Fibroblast of lung (primary cell): ENCODE measurements around the gene TTF2.
A peak's percentile ranks its signal among the peaks of the same experiment; 100 is the strongest.

Experiments
- EZH2 ChIP-seq: IDR thresholded peaks from 2 replicates; pipeline ENCODE4 v1.5.1; 2012; ENCODE audit warnings: low read length, control low read depth, mild to moderate bottlenecking; ENCODE audit errors: missing control alignments
- TF ChIP-seq, protein P1 (sequence below), 2 donors: IDR thresholded peaks in 1 of 2; conservative IDR thresholded peaks in 1 of 2; 1 replicate in 1 of 2; 2 replicates in 1 of 2; pipeline ENCODE4 v1.5.1; 2011 to 2012; ENCODE audit warnings: low read length in 2 of 2, control low read depth in 1 of 2, inconsistent platforms in 1 of 2, low read depth in 1 of 2, mild to moderate bottlenecking in 1 of 2

DNA sequence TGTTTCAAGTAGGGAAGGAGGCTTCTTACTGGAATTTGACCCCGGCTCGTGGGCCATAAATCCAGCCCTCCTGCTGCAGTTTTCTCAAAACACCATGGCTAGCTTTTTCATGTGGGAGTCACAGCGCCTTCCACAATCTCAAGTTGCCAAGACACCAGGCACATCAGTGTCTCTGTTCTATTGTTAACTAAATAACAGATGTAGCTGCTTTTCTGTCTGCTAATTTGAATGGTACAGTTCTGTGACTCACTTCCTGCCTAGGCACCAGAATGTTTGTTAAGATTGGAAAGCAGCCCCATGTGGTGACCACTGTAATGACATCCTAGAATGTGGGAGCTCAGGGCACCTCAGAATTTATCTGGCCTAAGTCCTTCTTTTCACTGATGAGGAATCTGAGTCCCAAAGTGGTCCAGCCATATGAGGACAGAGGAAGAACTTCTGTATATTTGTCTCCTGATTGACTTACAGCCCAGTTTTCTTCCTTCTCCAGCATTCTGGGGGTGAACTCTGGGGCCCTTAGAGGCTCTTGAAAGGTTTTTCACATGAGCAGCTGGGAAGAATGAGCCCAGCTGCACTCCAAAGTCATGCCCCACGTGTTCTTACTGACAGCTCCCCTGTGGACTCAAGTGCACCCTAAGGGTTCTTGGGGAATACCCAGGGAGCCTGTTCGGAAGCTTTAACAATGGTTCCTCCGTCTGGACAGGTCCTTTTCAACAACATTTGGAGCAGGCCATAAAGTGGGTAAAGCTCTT lies 33.9 kb downstream of the TTF2 start:
- TF ChIP-seq, protein P1, sequence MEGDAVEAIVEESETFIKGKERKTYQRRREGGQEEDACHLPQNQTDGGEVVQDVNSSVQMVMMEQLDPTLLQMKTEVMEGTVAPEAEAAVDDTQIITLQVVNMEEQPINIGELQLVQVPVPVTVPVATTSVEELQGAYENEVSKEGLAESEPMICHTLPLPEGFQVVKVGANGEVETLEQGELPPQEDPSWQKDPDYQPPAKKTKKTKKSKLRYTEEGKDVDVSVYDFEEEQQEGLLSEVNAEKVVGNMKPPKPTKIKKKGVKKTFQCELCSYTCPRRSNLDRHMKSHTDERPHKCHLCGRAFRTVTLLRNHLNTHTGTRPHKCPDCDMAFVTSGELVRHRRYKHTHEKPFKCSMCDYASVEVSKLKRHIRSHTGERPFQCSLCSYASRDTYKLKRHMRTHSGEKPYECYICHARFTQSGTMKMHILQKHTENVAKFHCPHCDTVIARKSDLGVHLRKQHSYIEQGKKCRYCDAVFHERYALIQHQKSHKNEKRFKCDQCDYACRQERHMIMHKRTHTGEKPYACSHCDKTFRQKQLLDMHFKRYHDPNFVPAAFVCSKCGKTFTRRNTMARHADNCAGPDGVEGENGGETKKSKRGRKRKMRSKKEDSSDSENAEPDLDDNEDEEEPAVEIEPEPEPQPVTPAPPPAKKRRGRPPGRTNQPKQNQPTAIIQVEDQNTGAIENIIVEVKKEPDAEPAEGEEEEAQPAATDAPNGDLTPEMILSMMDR (conservative IDR thresholded peaks at IDR 0.05 in 1 of 2, IDR thresholded peaks at IDR 0.05 in 1 of 2; ENCODE audit: low read depth in 1 of 2, low read length in 2 of 2): peak in 1 of 2 donors; percentile 36
- TF ChIP-seq EZH2: no peak
